H1 (cell line): ENCODE data around the gene ABCF3. TPM values are rescaled to one million over a fixed set of nuclear protein-coding genes. Genes with fewer than 3 reads are reported as not detected.

ENCODE experiments used
- BACH1 ChIP-seq: IDR thresholded peaks from 2 replicates; pipeline ENCODE4 v1.6.1; 2012; ENCODE audit warnings: low read length, improper control_type of control experiment
- CBX8 ChIP-seq: fragments of 300-800, 300-1000 bp; sonication (generic); IDR thresholded peaks from 2 replicates; pipeline ENCODE4 v1.7.1; 2016; ENCODE audit warnings: low read depth, low read length, borderline replicate concordance
- CEBPB ChIP-seq: IDR thresholded peaks from 2 replicates; pipeline ENCODE4 v1.6.1; 2012; ENCODE audit warnings: low read depth, low read length
- CHD2 ChIP-seq: IDR thresholded peaks from 2 replicates; pipeline ENCODE4 v1.6.1; 2012; ENCODE audit warnings: low read length, improper control_type of control experiment
- CHD7 ChIP-seq: fragments of 300-600 bp; sonication (generic); IDR thresholded peaks from 2 replicates; pipeline ENCODE4 v1.7.1; 2012; ENCODE audit warnings: low read length, moderate library complexity, mild to moderate bottlenecking, inconsistent platforms; ENCODE audit not compliant: insufficient replicate concordance
- CTBP2 ChIP-seq: IDR thresholded peaks from 2 replicates; pipeline ENCODE4 v1.7.0; 2011; ENCODE audit warnings: borderline replicate concordance, mild to moderate bottlenecking, moderate library complexity, mixed read lengths, low read length; ENCODE audit not compliant: insufficient read depth, insufficient read length
- POU5F1 ChIP-seq: IDR thresholded peaks from 2 replicates; pipeline ENCODE4 v1.6.1; 2011; ENCODE audit warnings: low read depth, mild to moderate bottlenecking, low read length, moderate library complexity
- RAD21 ChIP-seq, 2 experiments: IDR thresholded peaks in 1 of 2; conservative IDR thresholded peaks in 1 of 2; 2 replicates each; pipeline ENCODE4 v1.6.1; 2011; ENCODE audit warnings: low read depth in 2 of 2, low read length in 2 of 2, improper control_type of control experiment in 1 of 2, inconsistent platforms in 1 of 2, mild to moderate bottlenecking in 1 of 2, moderate library complexity in 1 of 2
- RNF2 ChIP-seq: fragments of 200-900, 300-1000 bp; sonication (generic); IDR thresholded peaks from 2 replicates; pipeline ENCODE4 v1.7.1; 2016; ENCODE audit warnings: borderline replicate concordance, low read depth, mild to moderate bottlenecking, antibody characterized with exemption, low read length; ENCODE audit not compliant: poor library complexity, severe bottlenecking; ENCODE audit errors: missing control alignments
- SIRT6 ChIP-seq: IDR thresholded peaks from one replicate; pipeline ENCODE4 v1.7.1; 2012; ENCODE audit warnings: low read length, inconsistent platforms
- TAF1 ChIP-seq: IDR thresholded peaks from 2 replicates; pipeline ENCODE4 v1.6.1; 2011; ENCODE audit warnings: mild to moderate bottlenecking, low read depth, low read length
- ZNF274 ChIP-seq: IDR thresholded peaks from 2 replicates; pipeline ENCODE4 v1.7.0; 2012; ENCODE audit warnings: low read length, borderline replicate concordance; ENCODE audit errors: extremely low read depth
- polyA plus RNA-seq, 7 experiments: library from polyadenylated mRNA; depleted of rRNA in 3 of 7; stranded (reverse) in 5 of 7; unstranded in 2 of 7; fragments of >200 nt in 5 of 7; fragments of 200-250 nt in 2 of 7; gene quantifications; 1 replicate in 5 of 7; 2 replicates in 1 of 7; 4 replicates in 1 of 7; pipeline versions ENCODE4 v1.2.1 to v1.2.3, GENCODE V29; 2011 to 2013; ENCODE audit warnings: missing spikeins in 2 of 7, mixed read lengths in 2 of 7
- total RNA-seq: library from RNA; stranded (reverse); fragmentation: NEBNext Ultra II Directional; extraction: Animal tissue kit (Norgen Biotek cat#: 25700); gene quantifications from 2 replicates; pipeline ENCODE4 v1.2.1, GENCODE V29; 2021

The ABCF3 gene
- total and polyA plus RNA-seq, 2 of the 8 experiments (the other 6 are each of a cell fraction or from before 2014, with no cell fraction given): 51.6 to 57.8 TPM

GRCh38 chr3:184196536-184196935, 10.5 kb downstream of the ABCF3 start (continued):
- TF ChIP-seq CHD7: no peak
- no peak for TF ChIP-seq RAD21 (IDR thresholded peaks at IDR 0.05 in 1 of 2, conservative IDR thresholded peaks at IDR 0.05 in 1 of 2; ENCODE audit: low read depth in 2 of 2, low read length in 2 of 2)
- no peak for TF ChIP-seq SIRT6
- TF ChIP-seq CHD2: no peak
- no peak for TF ChIP-seq CBX8
- TF ChIP-seq CEBPB: no peak
- no peak for TF ChIP-seq POU5F1
- TF ChIP-seq CTBP2: no peak
- TF ChIP-seq TAF1: no peak
- no peak for TF ChIP-seq ZNF274
- no peak for TF ChIP-seq RNF2
- TF ChIP-seq BACH1: no peak
